DMS 273 (cell line): ENCODE data around the gene MCOLN1.
"Not testable (repeated sequence)": the region's sequence is repeated elsewhere in the genome, so short reads cannot be mapped to it uniquely, and the experiment has no call there.

Source experiments
- DNase-seq: peaks from one replicate; lab custom pipeline; 2025; ENCODE audit not compliant: unreplicated experiment; lab: John Stamatoyannopoulos, UW

MCOLN1 gene

GRCh38 chr19:7565332-7565731 lies 42.9 kb downstream of the MCOLN1 start:
- DNase-seq = no peak

- DNase-seq = no peak
Observed at GRCh38 chr19:7570761-7571160, 48.3 kb downstream of the MCOLN1 start.

- peak; percentile 60 for DNase-seq
Observed at GRCh38 chr19:7575434-7576040, 53.1 kb downstream of the MCOLN1 start.

- not testable (repeated sequence) for DNase-seq
Observed at GRCh38 chr19:7577422-7577821, 55.0 kb downstream of the MCOLN1 start.

GRCh38 chr19:7578127-7578526 lies 55.7 kb downstream of the MCOLN1 start:
- DNase-seq = no peak

GRCh38 chr19:7579182-7579581 lies 56.8 kb downstream of the MCOLN1 start:
- no peak for DNase-seq

GRCh38 chr19:7582446-7582845 lies 60.0 kb downstream of the MCOLN1 start:
- DNase-seq = no peak
